A673 (cell line): ENCODE data around the gene PEX5L. TPM values are rescaled to one million over a fixed set of nuclear protein-coding genes. Genes with fewer than 3 reads are reported as not detected.

Experiments used
- BruUV-seq: library from RNA; stranded (reverse); fragments of 400-500 nt; replicated peaks from 2 replicates; lab custom pipeline; 2021; lab: Mats Ljungman, UMichigan
- CTCF ChIA-PET: fragments of 300-600 bp; sonication (Branson Sonifier 250); formaldehyde crosslinking; loops from one replicate; lab custom pipeline; 2022; ENCODE audit warnings: antibody characterized with exemption; lab: Charles Lee
- POLR2A ChIA-PET: fragments of 300-600 bp; sonication (Branson Sonifier 250); formaldehyde crosslinking; loops from one replicate; lab custom pipeline; 2022; ENCODE audit warnings: antibody characterized with exemption; ENCODE audit not compliant: low non-redundant PET; lab: Charles Lee
- DNase-seq: peaks from one replicate; pipeline ENCODE4 v3.0.0-alpha.2; 2015; ENCODE audit warnings: low spot score
- H3K27ac ChIP-seq: fragments of 200-600 bp; sonication (generic); 2 replicates; pipeline ENCODE4 v1.5.1; 2016; ENCODE audit warnings: mixed run types, low read depth, mild to moderate bottlenecking, mixed read lengths, antibody characterized with exemption, low read length; ENCODE audit not compliant: poor library complexity, severe bottlenecking
- H3K27me3 ChIP-seq: fragments of 200-600 bp; sonication (generic); replicated peaks from 2 replicates; pipeline ENCODE4 v1.6.1; 2017; ENCODE audit warnings: mixed run types, low read depth, mild to moderate bottlenecking, mixed read lengths, antibody characterized with exemption, low read length; ENCODE audit not compliant: insufficient read depth, poor library complexity
- H3K36me3 ChIP-seq: fragments of 200-600 bp; sonication (generic); 2 replicates; pipeline ENCODE4 v1.6.1; 2016; ENCODE audit warnings: mixed run types, mild to moderate bottlenecking, mixed read lengths, antibody characterized with exemption, low read length; ENCODE audit not compliant: insufficient read depth, poor library complexity, severe bottlenecking
- H3K4me1 ChIP-seq: fragments of 200-600 bp; sonication (generic); 2 replicates; pipeline ENCODE4 v1.6.1; 2017; ENCODE audit warnings: mixed run types, mild to moderate bottlenecking, mixed read lengths, antibody characterized with exemption, low read length; ENCODE audit not compliant: insufficient read depth, poor library complexity, severe bottlenecking
- H3K4me3 ChIP-seq: fragments of 200-600 bp; sonication (generic); 2 replicates; pipeline ENCODE4 v1.5.1; 2016; ENCODE audit warnings: low read depth, mixed run types, mild to moderate bottlenecking, mixed read lengths, low read length; ENCODE audit not compliant: poor library complexity, severe bottlenecking
- H3K9me3 ChIP-seq: fragments of 200-600 bp; sonication (generic); 2 replicates; pipeline ENCODE4 v1.6.1; 2016; ENCODE audit warnings: mixed run types, low read depth, mild to moderate bottlenecking, mixed read lengths, antibody characterized with exemption, low read length; ENCODE audit not compliant: poor library complexity, severe bottlenecking
- EZH2 ChIP-seq: fragments of 200-600 bp; sonication (generic); IDR thresholded peaks from 2 replicates; pipeline ENCODE4 v1.6.1; 2017; ENCODE audit warnings: borderline replicate concordance, low read depth, mild to moderate bottlenecking, mixed read lengths, antibody characterized with exemption, low read length; ENCODE audit not compliant: poor library complexity, severe bottlenecking
- intact Hi-C: fragments of 100-400 bp; cut with micrococcal nuclease; formaldehyde crosslinking; loops from one replicate; pipeline ENCODE4 v1.10.0; 2022; ENCODE audit not compliant: unreplicated experiment
- total RNA-seq: library from RNA; stranded (reverse); gene quantifications from 2 replicates; pipeline ENCODE4 v1.2.3, GENCODE V29; 2021
- TF ChIP-seq, protein P1 (sequence below): fragments of 300-800, 200-600 bp; sonication (generic); conservative IDR thresholded peaks from 2 replicates; pipeline ENCODE4 v1.5.1; 2017; ENCODE audit warnings: low read depth, mild to moderate bottlenecking, antibody characterized with exemption, low read length, moderate library complexity, mixed read lengths

The PEX5L gene
- total RNA-seq, 1 experiment from 2014 or later, result not detected

DNA sequence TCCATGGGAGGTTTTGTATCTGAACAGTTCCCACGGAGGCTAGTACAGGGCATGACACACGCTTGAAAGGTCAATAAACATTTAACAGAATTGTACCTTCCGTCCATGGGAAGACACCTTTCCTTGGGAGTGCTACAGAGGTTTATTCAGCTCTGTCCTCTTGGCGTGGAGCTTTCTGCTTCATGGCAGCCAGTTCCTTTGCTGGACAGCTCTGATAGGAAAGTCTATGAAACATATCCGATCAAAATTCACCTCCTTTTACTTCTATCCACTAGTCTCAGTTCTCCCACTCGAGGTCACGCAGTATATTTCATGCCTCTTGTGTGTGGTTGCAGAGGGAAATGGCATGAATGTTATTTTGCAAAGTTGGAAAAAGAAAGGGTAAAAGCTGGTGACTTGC lies 91.2 kb downstream of the PEX5L start:
- no peak overlapping the region for H3K27ac ChIP-seq
- POLR2A ChIA-PET, result no interaction called here

DNA sequence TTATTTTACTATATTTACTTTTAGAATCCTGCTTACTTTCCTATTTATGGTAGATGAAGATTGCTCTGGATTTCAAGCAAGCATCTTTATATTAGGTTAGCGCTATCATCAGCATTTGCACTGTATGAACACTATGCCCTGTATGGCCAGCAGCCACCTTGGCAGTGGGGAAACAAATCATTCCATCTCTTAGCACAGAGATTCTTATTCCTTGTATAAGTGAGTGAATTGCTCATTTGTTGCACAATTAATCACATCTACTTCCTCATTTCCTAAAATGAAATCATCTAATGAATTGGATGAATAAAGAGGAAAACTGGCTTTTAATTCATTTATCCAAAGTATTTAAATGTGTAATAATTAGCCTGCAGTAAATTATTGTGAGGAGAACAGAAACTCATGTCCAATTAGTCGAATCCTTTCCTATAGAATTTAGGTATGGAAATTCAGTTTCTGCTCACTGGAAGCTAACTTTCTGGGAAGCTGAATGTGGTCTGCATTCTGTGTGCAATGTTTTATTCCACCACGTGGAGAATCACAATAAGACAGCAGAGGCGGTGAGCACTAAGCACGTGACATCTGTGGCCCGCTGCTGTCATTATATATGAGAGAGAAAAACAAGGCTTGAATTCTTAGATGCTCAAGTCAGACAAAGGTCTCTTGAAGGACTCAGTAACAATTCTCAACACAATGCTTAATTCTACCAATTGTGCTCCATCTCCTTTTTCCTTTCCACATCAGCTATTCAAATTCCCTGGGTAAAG lies 93.4 kb downstream of the PEX5L start:
- no peaks in the 10 kb centered on the region for H3K9me3 ChIP-seq
- intact Hi-C loops, result no loop called here
- no peak overlapping the region for H3K27ac ChIP-seq
- peak; percentile 15 for DNase-seq
- peaks cover 9% of the 10 kb centered on the region for H3K27me3 ChIP-seq
- H3K4me1 ChIP-seq, result no peaks in the 10 kb centered on the region
- ChIA-PET POLR2A (no interaction called here), CTCF (no interaction called here)
- no TSS peak for BruUV-seq
- H3K36me3 ChIP-seq, result no peaks in the 10 kb centered on the region
- H3K4me3 ChIP-seq, result no peak overlapping the region
- TF ChIP-seq, protein P1, sequence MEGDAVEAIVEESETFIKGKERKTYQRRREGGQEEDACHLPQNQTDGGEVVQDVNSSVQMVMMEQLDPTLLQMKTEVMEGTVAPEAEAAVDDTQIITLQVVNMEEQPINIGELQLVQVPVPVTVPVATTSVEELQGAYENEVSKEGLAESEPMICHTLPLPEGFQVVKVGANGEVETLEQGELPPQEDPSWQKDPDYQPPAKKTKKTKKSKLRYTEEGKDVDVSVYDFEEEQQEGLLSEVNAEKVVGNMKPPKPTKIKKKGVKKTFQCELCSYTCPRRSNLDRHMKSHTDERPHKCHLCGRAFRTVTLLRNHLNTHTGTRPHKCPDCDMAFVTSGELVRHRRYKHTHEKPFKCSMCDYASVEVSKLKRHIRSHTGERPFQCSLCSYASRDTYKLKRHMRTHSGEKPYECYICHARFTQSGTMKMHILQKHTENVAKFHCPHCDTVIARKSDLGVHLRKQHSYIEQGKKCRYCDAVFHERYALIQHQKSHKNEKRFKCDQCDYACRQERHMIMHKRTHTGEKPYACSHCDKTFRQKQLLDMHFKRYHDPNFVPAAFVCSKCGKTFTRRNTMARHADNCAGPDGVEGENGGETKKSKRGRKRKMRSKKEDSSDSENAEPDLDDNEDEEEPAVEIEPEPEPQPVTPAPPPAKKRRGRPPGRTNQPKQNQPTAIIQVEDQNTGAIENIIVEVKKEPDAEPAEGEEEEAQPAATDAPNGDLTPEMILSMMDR, result no peak
- TF ChIP-seq EZH2, result no peak

More for the DNA sequence above, 91.2 kb downstream of the PEX5L start:
- CTCF ChIA-PET, result no interaction called here
- no peaks in the 10 kb centered on the region for H3K9me3 ChIP-seq
- H3K36me3 ChIP-seq, result no peaks in the 10 kb centered on the region
- intact Hi-C loops, result no loop called here
- H3K4me3 ChIP-seq, result no peak overlapping the region
- DNase-seq, result no peak
- BruUV-seq, result no TSS peak
- no peaks in the 10 kb centered on the region for H3K4me1 ChIP-seq
- H3K27me3 ChIP-seq, result peaks cover 21% of the 10 kb centered on the region
- TF ChIP-seq EZH2, result no peak
- TF ChIP-seq, protein P1, result no peak

DNA sequence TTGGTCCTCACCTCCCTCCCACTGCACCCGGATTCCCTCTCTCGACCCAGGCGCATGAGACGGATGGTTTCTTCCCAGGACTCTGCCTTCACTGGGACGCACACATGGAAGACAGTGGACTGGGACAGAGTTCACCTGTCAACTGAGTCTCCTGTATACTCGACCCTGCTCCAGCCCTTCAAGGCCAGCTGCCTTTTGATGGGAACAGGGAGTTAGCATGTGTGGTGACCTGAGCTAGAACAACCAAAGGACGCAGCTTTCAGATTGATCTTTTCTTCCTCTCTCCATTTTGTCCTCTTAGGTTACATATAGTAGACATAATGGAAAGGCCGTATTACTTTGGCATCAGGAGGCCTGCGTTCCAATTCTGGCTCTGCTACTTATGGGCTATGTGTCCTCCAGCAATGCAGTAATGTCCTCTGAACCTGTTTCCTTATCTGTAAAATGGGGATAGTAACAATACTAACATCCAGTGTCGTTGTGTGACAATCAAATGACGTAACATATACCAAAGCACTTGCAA lies 94.1 kb downstream of the PEX5L start:
- no TSS peak for BruUV-seq
- no peak for DNase-seq
- Histone ChIP-seq H3K9me3 (no peaks in the 10 kb centered on the region), H3K27ac (no peak overlapping the region), H3K27me3 (peaks cover 11% of the 10 kb centered on the region), H3K4me1 (no peaks in the 10 kb centered on the region), H3K4me3 (no peak overlapping the region), H3K36me3 (no peaks in the 10 kb centered on the region)
- ChIA-PET CTCF (no interaction called here), POLR2A (no interaction called here)
- intact Hi-C loops, result no loop called here
- TF ChIP-seq, protein P1, result no peak
